Ovary (tissue), 9 donors: ENCODE measurements around the gene NDC1. TPM values are rescaled to one million over a fixed set of nuclear protein-coding genes. Genes with fewer than 3 reads are reported as not detected.

ENCODE experiments used
- DNase-seq, 5 donors: peaks; one replicate each; pipeline ENCODE4 v3.0.0-alpha.2; 2019 to 2020
- H3K27ac ChIP-seq, 2 donors: fragments of 200-600 bp; one replicate each; pipeline versions ENCODE4 v1.5.1 to v1.8.0; 2019 to 2022
- H3K27me3 ChIP-seq: fragments of 200-600 bp; one replicate; pipeline ENCODE4 v1.8.0; 2022
- H3K36me3 ChIP-seq: fragments of 200-600 bp; sonication (generic); one replicate; pipeline ENCODE4 v1.5.1; 2019
- H3K4me1 ChIP-seq: one replicate; pipeline ENCODE4 v1.8.1; 2013; ENCODE audit warnings: mild to moderate bottlenecking, moderate library complexity; ENCODE audit not compliant: insufficient read depth
- H3K4me3 ChIP-seq: fragments of 200-600 bp; sonication (generic); one replicate; pipeline ENCODE4 v1.5.1; 2017
- H3K9me3 ChIP-seq, 2 donors: fragments of 200-600 bp in 1 of 2; sonication (generic) in 1 of 2; one replicate each; pipeline versions ENCODE4 v1.5.1 to v1.8.1; 2013 to 2019; ENCODE audit warnings: mild to moderate bottlenecking in 1 of 2, moderate library complexity in 1 of 2
- EP300 ChIP-seq: sonication (generic); formaldehyde crosslinking; IDR thresholded peaks from one replicate; pipeline ENCODE4 v1.6.1; 2017; ENCODE audit warnings: antibody characterized with exemption
- POLR2A ChIP-seq: fragments of 450-650 bp; IDR thresholded peaks from one replicate; pipeline ENCODE4 v1.6.1; 2017; ENCODE audit warnings: antibody characterized with exemption, mild to moderate bottlenecking, moderate library complexity
- WGBS, 3 donors: extraction: QIAGEN DNeasy Blood & Tissue Kit in 1 of 3; methylation state at CpG; one replicate each; pipeline versions ENCODE4 v1.1.5 to v1.1.7; 2013 to 2017; 5-methylcytosine and 5-hydroxymethylcytosine counted together
- intact Hi-C, 4 donors: fragments of 100-400 bp; cut with DNase I; formaldehyde crosslinking; loops; one replicate each; pipeline versions ENCODE4 v1.11.0 to v1.15.1; 2022 to 2023
- polyA plus RNA-seq, 2 donors: library from polyadenylated mRNA; stranded (reverse); fragments of 200-250 nt in 1 of 2; fragments of 350-450 nt in 1 of 2; fragmentation: Illumina TruSeq in 1 of 2; extraction: RNeasy Lipid Tissue Mini Kit (QIAGEN cat#74804) in 1 of 2; gene quantifications; one replicate each; pipeline ENCODE4 v1.2.3, GENCODE V29; 2013 to 2014
- total RNA-seq, 7 donors: library from RNA; depleted of rRNA in 2 of 7; stranded (reverse); fragments of >200 nt in 2 of 7; fragmentation: NEBNext Ultra II Directional in 3 of 7; extraction: Animal tissue kit (Norgen Biotek cat#: 25700) in 3 of 7; gene quantifications; one replicate each; pipeline versions ENCODE4 v1.1.0 to v1.2.4, GENCODE V29; 2016 to 2023
- TF ChIP-seq, protein P1 (sequence below), 3 donors: fragments of 450-650 bp in 2 of 3; fragments of 200-600 bp in 1 of 3; IDR thresholded peaks; one replicate each; pipeline versions ENCODE4 v1.5.1 to v1.8.0; 2016 to 2022; ENCODE audit warnings: antibody characterized with exemption in 3 of 3, mild to moderate bottlenecking in 1 of 3
- donor health status: DM: no; HTN: no; CAD: no; lungs with moderate emphysema.
- donor health status: DM: no; HTN: no; CAD: no.
- donor health status: Bipolar disorder and iron deficiency.
- donor health status: DM: yes; HTN: yes; CAD: no.
- donor health status: DM: no; HTN: no; CAD: no.
- donor health status: DM: yes; HTN: yes; CAD: no.

The NDC1 gene
- total and polyA plus RNA-seq, 9 donors, result 4.3 to 11.9 (median 8.6) TPM

GRCh38 chr1:53728196-53728595 is 109.9 kb downstream of the NDC1 start:
- Histone ChIP-seq H3K4me1 (no peaks in the 10 kb centered on the region), H3K9me3 (no peaks in the 10 kb centered on the region), H3K27ac (no peak overlapping the region), H3K4me3 (no peak overlapping the region), H3K36me3 (no peaks in the 10 kb centered on the region), H3K27me3 (no peaks in the 10 kb centered on the region)
- intact Hi-C loops, result no loop called here
- no peak for DNase-seq
- TF ChIP-seq EP300, result no peak
- no peak for TF ChIP-seq POLR2A
- TF ChIP-seq, protein P1, sequence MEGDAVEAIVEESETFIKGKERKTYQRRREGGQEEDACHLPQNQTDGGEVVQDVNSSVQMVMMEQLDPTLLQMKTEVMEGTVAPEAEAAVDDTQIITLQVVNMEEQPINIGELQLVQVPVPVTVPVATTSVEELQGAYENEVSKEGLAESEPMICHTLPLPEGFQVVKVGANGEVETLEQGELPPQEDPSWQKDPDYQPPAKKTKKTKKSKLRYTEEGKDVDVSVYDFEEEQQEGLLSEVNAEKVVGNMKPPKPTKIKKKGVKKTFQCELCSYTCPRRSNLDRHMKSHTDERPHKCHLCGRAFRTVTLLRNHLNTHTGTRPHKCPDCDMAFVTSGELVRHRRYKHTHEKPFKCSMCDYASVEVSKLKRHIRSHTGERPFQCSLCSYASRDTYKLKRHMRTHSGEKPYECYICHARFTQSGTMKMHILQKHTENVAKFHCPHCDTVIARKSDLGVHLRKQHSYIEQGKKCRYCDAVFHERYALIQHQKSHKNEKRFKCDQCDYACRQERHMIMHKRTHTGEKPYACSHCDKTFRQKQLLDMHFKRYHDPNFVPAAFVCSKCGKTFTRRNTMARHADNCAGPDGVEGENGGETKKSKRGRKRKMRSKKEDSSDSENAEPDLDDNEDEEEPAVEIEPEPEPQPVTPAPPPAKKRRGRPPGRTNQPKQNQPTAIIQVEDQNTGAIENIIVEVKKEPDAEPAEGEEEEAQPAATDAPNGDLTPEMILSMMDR (IDR thresholded peaks at IDR 0.05), result no peak
- WGBS, 3 donors, result 82 to 86% (median 85%) methylated on average over 1 of the region's 1 CpG

DNA sequence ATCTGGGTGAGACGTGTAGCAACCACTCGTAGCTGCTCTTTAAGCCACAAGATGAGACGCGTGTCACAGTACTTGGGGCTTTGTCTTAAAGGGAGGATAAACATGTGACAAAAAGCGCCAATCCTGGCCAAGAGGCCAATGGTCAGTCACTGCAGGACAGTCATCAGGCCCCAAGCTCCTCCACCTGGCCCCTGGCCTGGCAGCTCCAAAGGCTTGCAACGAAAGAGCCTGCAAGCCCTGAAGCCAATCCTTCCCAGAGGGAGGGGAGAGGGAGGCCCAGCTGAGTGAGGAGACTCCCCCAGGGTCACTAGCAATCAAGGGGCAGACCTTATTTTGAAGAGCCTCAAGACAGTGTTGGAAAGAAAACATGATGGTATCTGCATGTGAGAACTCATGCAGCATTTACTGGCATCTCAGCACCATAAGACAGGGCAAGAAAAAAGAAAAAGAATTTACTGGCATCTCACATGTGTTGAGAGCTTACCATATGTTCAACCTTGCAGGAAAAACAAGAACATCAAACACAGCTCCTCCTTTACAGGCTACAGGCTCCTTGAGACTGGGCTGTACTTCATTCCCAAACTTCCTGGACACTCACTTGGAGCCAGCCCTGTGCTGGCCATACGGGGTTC is 110.5 kb downstream of the NDC1 start:
- no peaks in the 10 kb centered on the region for H3K4me1 ChIP-seq
- no peak overlapping the region for H3K4me3 ChIP-seq
- intact Hi-C loops, result no loop called here
- TF ChIP-seq EP300, result no peak
- TF ChIP-seq, protein P1 (IDR thresholded peaks at IDR 0.05), result no peak
- no peak for TF ChIP-seq POLR2A
- no peaks in the 10 kb centered on the region for H3K36me3 ChIP-seq
- no peaks in the 10 kb centered on the region for H3K9me3 ChIP-seq
- no peak overlapping the region for H3K27ac ChIP-seq
- WGBS, 3 donors, result 85 to 89% (median 89%) methylated on average over 7 of the region's 7 CpGs
- no peak for DNase-seq
- H3K27me3 ChIP-seq, result no peaks in the 10 kb centered on the region

- H3K9me3 ChIP-seq, result no peaks in the 10 kb centered on the region
- no peaks in the 10 kb centered on the region for H3K36me3 ChIP-seq
- H3K4me3 ChIP-seq, result no peak overlapping the region
- no peaks in the 10 kb centered on the region for H3K27me3 ChIP-seq
- peaks cover 1% of the 10 kb centered on the region for H3K4me1 ChIP-seq
- DNase-seq, result no peak
- TF ChIP-seq POLR2A, result no peak
- TF ChIP-seq, protein P1 (IDR thresholded peaks at IDR 0.05), result no peak
- no peak for TF ChIP-seq EP300
- H3K27ac ChIP-seq, result no peak overlapping the region
- intact Hi-C loops, result no loop called here
- 89 to 94% (median 93%) methylated on average over 8 of the region's 8 CpGs for WGBS, 3 donors
Observed at GRCh38 chr1:53726009-53726600, 112.0 kb downstream of the NDC1 start.

- TF ChIP-seq, protein P1 (IDR thresholded peaks at IDR 0.05), result no peak
- TF ChIP-seq EP300, result no peak
- TF ChIP-seq POLR2A, result no peak
- Histone ChIP-seq H3K4me3 (no peak overlapping the region), H3K27me3 (no peaks in the 10 kb centered on the region), H3K36me3 (no peaks in the 10 kb centered on the region), H3K9me3 (no peaks in the 10 kb centered on the region), H3K4me1 (peaks cover 1% of the 10 kb centered on the region), H3K27ac (no peak overlapping the region)
- DNase-seq, result no peak
- intact Hi-C loops, result no loop called here
- 35 to 60% (median 56%) methylated on average over 6 of the region's 6 CpGs for WGBS, 3 donors
Observed at GRCh38 chr1:53725238-53725689, 112.8 kb downstream of the NDC1 start.
